ENCODE measurements around the gene SOBP.

DNA sequence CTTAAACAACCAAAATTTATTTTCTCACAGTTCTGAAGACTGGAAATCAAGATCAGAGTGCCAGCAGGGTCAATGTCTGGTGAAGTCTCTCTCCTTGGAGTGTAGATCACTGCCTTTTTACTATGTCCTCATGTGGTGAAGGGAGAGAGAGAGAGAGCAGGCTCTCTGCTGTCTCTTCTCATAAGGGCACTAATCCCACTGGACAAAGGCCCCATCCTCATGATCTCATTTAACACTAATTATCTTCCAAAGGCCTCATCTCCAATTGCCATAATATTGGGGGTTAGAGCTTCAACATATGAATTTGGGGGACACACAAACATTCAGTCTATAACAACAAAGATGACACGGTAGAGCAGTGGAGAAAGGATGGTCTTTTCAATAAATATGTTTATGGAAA lies 27.4 kb downstream of the SOBP start:
- TF ChIP-seq, protein P1, sequence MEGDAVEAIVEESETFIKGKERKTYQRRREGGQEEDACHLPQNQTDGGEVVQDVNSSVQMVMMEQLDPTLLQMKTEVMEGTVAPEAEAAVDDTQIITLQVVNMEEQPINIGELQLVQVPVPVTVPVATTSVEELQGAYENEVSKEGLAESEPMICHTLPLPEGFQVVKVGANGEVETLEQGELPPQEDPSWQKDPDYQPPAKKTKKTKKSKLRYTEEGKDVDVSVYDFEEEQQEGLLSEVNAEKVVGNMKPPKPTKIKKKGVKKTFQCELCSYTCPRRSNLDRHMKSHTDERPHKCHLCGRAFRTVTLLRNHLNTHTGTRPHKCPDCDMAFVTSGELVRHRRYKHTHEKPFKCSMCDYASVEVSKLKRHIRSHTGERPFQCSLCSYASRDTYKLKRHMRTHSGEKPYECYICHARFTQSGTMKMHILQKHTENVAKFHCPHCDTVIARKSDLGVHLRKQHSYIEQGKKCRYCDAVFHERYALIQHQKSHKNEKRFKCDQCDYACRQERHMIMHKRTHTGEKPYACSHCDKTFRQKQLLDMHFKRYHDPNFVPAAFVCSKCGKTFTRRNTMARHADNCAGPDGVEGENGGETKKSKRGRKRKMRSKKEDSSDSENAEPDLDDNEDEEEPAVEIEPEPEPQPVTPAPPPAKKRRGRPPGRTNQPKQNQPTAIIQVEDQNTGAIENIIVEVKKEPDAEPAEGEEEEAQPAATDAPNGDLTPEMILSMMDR (IDR thresholded peaks at IDR 0.05): no peak
- TF ChIP-seq EZH2 (IDR thresholded peaks at IDR 0.05; ENCODE audit: borderline replicate concordance, insufficient read depth, low read depth, low read length, poor library complexity, severe bottlenecking): no peak
